ENCODE data around the gene ME1. TPM values are rescaled to one million over a fixed set of nuclear protein-coding genes. Genes with fewer than 3 reads are reported as not detected.

The ME1 gene
- total and polyA plus RNA-seq, 2 experiments from 2014 or later, result 4.0 to 10.0 TPM

- H3K27me3 ChIP-seq (replicated peaks; ENCODE audit: insufficient read depth), result no peaks in the 10 kb centered on the region
- in situ Hi-C loops (cut with MboI), result no loop called here
- H3K4me3 ChIP-seq, result no peak overlapping the region
- no peaks in the 10 kb centered on the region for H3K9me2 ChIP-seq (ENCODE audit: insufficient read depth)
- no peak overlapping the region for H3K9ac ChIP-seq
- H4K20me1 ChIP-seq (ENCODE audit: insufficient read depth), result no peaks in the 10 kb centered on the region
- no peaks in the 10 kb centered on the region for H3K79me2 ChIP-seq (ENCODE audit: insufficient read depth)
- 50 to 51% methylated on average over 2 of the region's 2 CpGs for WGBS, 2 experiments (ENCODE audit: low coverage in 1 of 2, low lambda C conversion rate in 2 of 2, missing lambda C conversion rate in 2 of 2)
- no peaks in the 10 kb centered on the region for H3F3A ChIP-seq (ENCODE audit: insufficient read depth)
- H3K27ac ChIP-seq, result no peak overlapping the region
- TF ChIP-seq EZH2 (IDR thresholded peaks at IDR 0.05; ENCODE audit: insufficient read depth, poor library complexity, severe bottlenecking) (no peak), EZH2phosphoT487 (IDR thresholded peaks at IDR 0.05; ENCODE audit: insufficient read depth, low read depth) (no peak)
- no peak overlapping the region for H2AFZ ChIP-seq
- H3K36me3 ChIP-seq (ENCODE audit: low read depth), result no peaks in the 10 kb centered on the region
- DNase-seq, result peak; percentile 46
- H3K4me1 ChIP-seq (ENCODE audit: insufficient read depth), result no peaks in the 10 kb centered on the region
- no peaks in the 10 kb centered on the region for H3K9me3 ChIP-seq (ENCODE audit: low read depth)
- no peak overlapping the region for H3K4me2 ChIP-seq (ENCODE audit: unreplicated experiment)
Measured at GRCh38 chr6:83442752-83443151, 11.9 kb upstream of the ME1 start.

GRCh38 chr6:83439201-83439600 is 8.3 kb upstream of the ME1 start:
- no peak overlapping the region for H3K9ac ChIP-seq
- no peaks in the 10 kb centered on the region for H3K36me3 ChIP-seq (ENCODE audit: low read depth)
- in situ Hi-C loops (cut with MboI), result no loop called here
- no peaks in the 10 kb centered on the region for H3K4me1 ChIP-seq (ENCODE audit: insufficient read depth)
- no peak for DNase-seq
- H3K4me2 ChIP-seq (ENCODE audit: unreplicated experiment), result no peak overlapping the region
- no peaks in the 10 kb centered on the region for H3F3A ChIP-seq (ENCODE audit: insufficient read depth)
- H3K9me2 ChIP-seq (ENCODE audit: insufficient read depth), result no peaks in the 10 kb centered on the region
- no peaks in the 10 kb centered on the region for H3K9me3 ChIP-seq (ENCODE audit: low read depth)
- no peaks in the 10 kb centered on the region for H3K27me3 ChIP-seq (replicated peaks; ENCODE audit: insufficient read depth)
- H3K27ac ChIP-seq, result no peak overlapping the region
- H3K79me2 ChIP-seq (ENCODE audit: insufficient read depth), result no peaks in the 10 kb centered on the region
- TF ChIP-seq EZH2phosphoT487 (IDR thresholded peaks at IDR 0.05; ENCODE audit: insufficient read depth, low read depth), result no peak
- no peak for TF ChIP-seq EZH2 (IDR thresholded peaks at IDR 0.05; ENCODE audit: insufficient read depth, poor library complexity, severe bottlenecking)
- no peak overlapping the region for H3K4me3 ChIP-seq
- no peaks in the 10 kb centered on the region for H4K20me1 ChIP-seq (ENCODE audit: insufficient read depth)
- H2AFZ ChIP-seq, result no peak overlapping the region
- WGBS, 2 experiments (ENCODE audit: low coverage in 1 of 2, low lambda C conversion rate in 2 of 2, missing lambda C conversion rate in 2 of 2), result 44 to 51% methylated on average over 2 of the region's 2 CpGs

GRCh38 chr6:83436674-83437073 is 5.8 kb upstream of the ME1 start:
- in situ Hi-C loops (cut with MboI), result no loop called here
- no peak overlapping the region for H3K27ac ChIP-seq

GRCh38 chr6:83433177-83433576 is 2.3 kb upstream of the ME1 start:
- Histone ChIP-seq H3K27ac (no peak overlapping the region), H4K20me1 (ENCODE audit: insufficient read depth) (no peaks in the 10 kb centered on the region), H3K9me3 (ENCODE audit: low read depth) (no peaks in the 10 kb centered on the region), H3K9ac (no peak overlapping the region), H3K27me3 (replicated peaks; ENCODE audit: insufficient read depth) (no peaks in the 10 kb centered on the region), H3F3A (ENCODE audit: insufficient read depth) (peaks cover 17% of the 10 kb centered on the region; the same call in 1 of the 2 replicates), H3K36me3 (ENCODE audit: low read depth) (no peaks in the 10 kb centered on the region), H3K4me2 (ENCODE audit: unreplicated experiment) (no peak overlapping the region), H2AFZ (peak overlapping the region; percentile 12; the same call in 1 of the 2 replicates), H3K79me2 (ENCODE audit: insufficient read depth) (no peaks in the 10 kb centered on the region), H3K4me3 (no peak overlapping the region), H3K4me1 (ENCODE audit: insufficient read depth) (peaks cover 7% of the 10 kb centered on the region; the same call in 1 of the 2 replicates), H3K9me2 (ENCODE audit: insufficient read depth) (no peaks in the 10 kb centered on the region)
- in situ Hi-C loops (cut with MboI), result no loop called here
- no peak for DNase-seq
- TF ChIP-seq EZH2 (IDR thresholded peaks at IDR 0.05; ENCODE audit: insufficient read depth, poor library complexity, severe bottlenecking), result no peak

More at GRCh38 chr6:83436674-83437073, 5.8 kb upstream of the ME1 start:
- Histone ChIP-seq H4K20me1 (ENCODE audit: insufficient read depth) (no peaks in the 10 kb centered on the region), H3K9me2 (ENCODE audit: insufficient read depth) (no peaks in the 10 kb centered on the region), H3K36me3 (ENCODE audit: low read depth) (no peaks in the 10 kb centered on the region), H3K9ac (no peak overlapping the region), H3K4me3 (no peak overlapping the region), H3K9me3 (ENCODE audit: low read depth) (no peaks in the 10 kb centered on the region), H3K4me1 (ENCODE audit: insufficient read depth) (no peaks in the 10 kb centered on the region), H3F3A (ENCODE audit: insufficient read depth) (peaks cover 15% of the 10 kb centered on the region; the same call in 1 of the 2 replicates), H3K4me2 (ENCODE audit: unreplicated experiment) (no peak overlapping the region), H2AFZ (no peak overlapping the region), H3K79me2 (ENCODE audit: insufficient read depth) (no peaks in the 10 kb centered on the region), H3K27me3 (replicated peaks; ENCODE audit: insufficient read depth) (no peaks in the 10 kb centered on the region)
- no peak for DNase-seq
- TF ChIP-seq EZH2 (IDR thresholded peaks at IDR 0.05; ENCODE audit: insufficient read depth, poor library complexity, severe bottlenecking), result no peak
- TF ChIP-seq EZH2phosphoT487 (IDR thresholded peaks at IDR 0.05; ENCODE audit: insufficient read depth, low read depth), result no peak

GRCh38 chr6:83432636-83433035 is 1.8 kb upstream of the ME1 start:
- H3K4me2 ChIP-seq (ENCODE audit: unreplicated experiment), result no peak overlapping the region
- H3K4me3 ChIP-seq, result no peak overlapping the region
- TF ChIP-seq EZH2 (IDR thresholded peaks at IDR 0.05; ENCODE audit: insufficient read depth, poor library complexity, severe bottlenecking) (no peak), EZH2phosphoT487 (IDR thresholded peaks at IDR 0.05; ENCODE audit: insufficient read depth, low read depth) (no peak)
- H3K9me2 ChIP-seq (ENCODE audit: insufficient read depth), result no peaks in the 10 kb centered on the region
- H3K36me3 ChIP-seq (ENCODE audit: low read depth), result no peaks in the 10 kb centered on the region
- no peaks in the 10 kb centered on the region for H3K9me3 ChIP-seq (ENCODE audit: low read depth)
- no peaks in the 10 kb centered on the region for H3K27me3 ChIP-seq (replicated peaks; ENCODE audit: insufficient read depth)
- H2AFZ ChIP-seq, result peak overlapping the region; percentile 12; the same call in 1 of the 2 replicates
- no peak overlapping the region for H3K27ac ChIP-seq
- no peaks in the 10 kb centered on the region for H3K79me2 ChIP-seq (ENCODE audit: insufficient read depth)
- H3K4me1 ChIP-seq (ENCODE audit: insufficient read depth), result peaks cover 7% of the 10 kb centered on the region; the same call in 1 of the 2 replicates
- no peak overlapping the region for H3K9ac ChIP-seq
- in situ Hi-C loops (cut with MboI), result no loop called here
- 96 to 99% methylated on average over 2 of the region's 2 CpGs for WGBS, 2 experiments (ENCODE audit: low coverage in 1 of 2, low lambda C conversion rate in 2 of 2, missing lambda C conversion rate in 2 of 2)
- no peaks in the 10 kb centered on the region for H4K20me1 ChIP-seq (ENCODE audit: insufficient read depth)
- H3F3A ChIP-seq (ENCODE audit: insufficient read depth), result peaks cover 17% of the 10 kb centered on the region; the same call in 1 of the 2 replicates
- DNase-seq, result no peak

All from GM23248 (cell line).